ENCODE data around the gene CCDC14.

DNA sequence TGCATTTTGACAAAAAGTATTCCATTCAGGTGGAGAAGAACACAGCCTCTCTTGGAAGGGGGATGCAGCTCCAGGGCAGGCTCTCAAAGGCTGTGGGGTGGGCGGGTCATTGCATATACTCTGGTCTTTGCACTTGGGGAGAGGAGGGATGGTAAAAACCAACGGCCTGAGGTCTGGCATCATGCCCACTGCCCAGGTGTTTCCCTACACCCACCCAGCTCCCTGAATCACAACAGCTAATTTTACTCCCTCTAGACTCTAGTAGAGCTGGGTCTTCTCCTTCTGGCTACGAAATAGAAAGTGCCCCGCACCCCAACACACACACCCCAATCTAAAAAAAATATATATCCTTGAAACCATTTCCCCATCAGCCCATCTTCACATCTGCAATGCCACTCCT lies 77.9 kb downstream of the CCDC14 start:
- no peak for TF ChIP-seq POLR2A (IDR thresholded peaks at IDR 0.05)
- TF ChIP-seq, protein P1, sequence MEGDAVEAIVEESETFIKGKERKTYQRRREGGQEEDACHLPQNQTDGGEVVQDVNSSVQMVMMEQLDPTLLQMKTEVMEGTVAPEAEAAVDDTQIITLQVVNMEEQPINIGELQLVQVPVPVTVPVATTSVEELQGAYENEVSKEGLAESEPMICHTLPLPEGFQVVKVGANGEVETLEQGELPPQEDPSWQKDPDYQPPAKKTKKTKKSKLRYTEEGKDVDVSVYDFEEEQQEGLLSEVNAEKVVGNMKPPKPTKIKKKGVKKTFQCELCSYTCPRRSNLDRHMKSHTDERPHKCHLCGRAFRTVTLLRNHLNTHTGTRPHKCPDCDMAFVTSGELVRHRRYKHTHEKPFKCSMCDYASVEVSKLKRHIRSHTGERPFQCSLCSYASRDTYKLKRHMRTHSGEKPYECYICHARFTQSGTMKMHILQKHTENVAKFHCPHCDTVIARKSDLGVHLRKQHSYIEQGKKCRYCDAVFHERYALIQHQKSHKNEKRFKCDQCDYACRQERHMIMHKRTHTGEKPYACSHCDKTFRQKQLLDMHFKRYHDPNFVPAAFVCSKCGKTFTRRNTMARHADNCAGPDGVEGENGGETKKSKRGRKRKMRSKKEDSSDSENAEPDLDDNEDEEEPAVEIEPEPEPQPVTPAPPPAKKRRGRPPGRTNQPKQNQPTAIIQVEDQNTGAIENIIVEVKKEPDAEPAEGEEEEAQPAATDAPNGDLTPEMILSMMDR (IDR thresholded peaks at IDR 0.05): no peak
- TF ChIP-seq POLR2AphosphoS5 (IDR thresholded peaks at IDR 0.05): no peak
